Endothelial cell of hepatic sinusoid (primary cell): ENCODE results near the gene KIF5B.

Source experiments
- in situ Hi-C: cut with HindIII; loops from 2 replicates; pipeline ENCODE4 v1.10.0; 2017; ENCODE audit warnings: low sequenced_read_pairs

Gene KIF5B

DNA sequence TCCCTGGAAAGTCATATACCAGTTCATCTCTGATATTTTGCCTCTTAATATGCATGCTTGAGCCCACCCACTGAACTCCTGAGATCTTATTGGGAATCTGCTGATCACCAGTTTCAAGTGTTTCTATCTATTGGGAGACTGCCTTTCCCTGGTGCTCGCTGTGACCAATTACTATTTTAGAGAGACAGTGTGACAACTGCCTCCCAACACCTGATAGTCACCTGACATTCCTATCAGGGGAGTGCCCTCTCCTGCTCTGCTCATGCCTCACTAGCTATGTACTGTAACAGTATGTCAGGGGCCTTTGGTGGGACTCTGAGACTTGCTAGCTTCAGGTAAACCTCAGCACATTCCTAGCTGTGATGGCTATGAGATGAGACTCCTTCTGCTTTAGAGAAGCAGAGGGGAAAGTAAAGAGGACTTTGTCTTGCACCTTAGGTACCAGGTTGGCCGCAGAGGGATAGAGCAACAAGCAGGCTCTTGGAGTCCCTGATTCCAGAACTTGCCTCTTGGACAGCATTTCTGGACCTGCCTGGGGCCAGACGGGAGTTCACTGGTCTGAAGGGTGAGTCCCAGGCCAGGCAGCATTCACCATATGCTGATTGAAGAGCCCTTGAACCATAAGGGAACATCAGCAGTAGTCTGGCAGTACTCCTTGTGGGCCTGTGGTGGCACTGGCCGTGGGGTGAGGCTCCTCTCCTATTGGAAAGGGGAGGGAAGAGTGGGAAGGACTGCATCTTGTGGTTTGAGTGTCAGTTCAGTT, 93.2 kb downstream of the KIF5B start:
- in situ Hi-C loops: no loop called here

- in situ Hi-C loops: no loop called here
Observed at GRCh38 chr10:31961277-31962074, 94.7 kb downstream of the KIF5B start.

GRCh38 chr10:31959461-31960173, 96.6 kb downstream of the KIF5B start:
- in situ Hi-C loops: no loop called here
